Measurements from ENCODE around the gene TSPOAP1.

TSPOAP1 gene

GRCh38 chr17:58275417-58275816, 53.2 kb downstream of the TSPOAP1 start:
- in situ Hi-C loops (cut with HindIII; ENCODE audit: low pct_unique_long_range_greater_than_20kb, low sequenced_read_pairs) = no loop called here
- DNase-seq (ENCODE audit: low read depth in 1 of 2, low spot score in 1 of 2) = no peak

GRCh38 chr17:58273453-58274104, 55.0 kb downstream of the TSPOAP1 start:
- in situ Hi-C loops (cut with HindIII; ENCODE audit: low pct_unique_long_range_greater_than_20kb, low sequenced_read_pairs) = no loop called here
- TF ChIP-seq JUND (IDR thresholded peaks at IDR 0.05; ENCODE audit: low read depth) = no peak
- DNase-seq (ENCODE audit: low read depth in 1 of 2, low spot score in 1 of 2) = no peak

More at GRCh38 chr17:58275417-58275816, 53.2 kb downstream of the TSPOAP1 start:
- TF ChIP-seq JUND (IDR thresholded peaks at IDR 0.05; ENCODE audit: low read depth) = no peak

- DNase-seq (ENCODE audit: low read depth in 1 of 2, low spot score in 1 of 2) = no peak
- in situ Hi-C loops (cut with HindIII; ENCODE audit: low pct_unique_long_range_greater_than_20kb, low sequenced_read_pairs) = no loop called here
- TF ChIP-seq JUND (IDR thresholded peaks at IDR 0.05; ENCODE audit: low read depth) = no peak
Measured at GRCh38 chr17:58272367-58273280, 56.0 kb downstream of the TSPOAP1 start.

- DNase-seq (ENCODE audit: low read depth in 1 of 2, low spot score in 1 of 2) = no peak
- no peak for TF ChIP-seq JUND (IDR thresholded peaks at IDR 0.05; ENCODE audit: low read depth)
- in situ Hi-C loops (cut with HindIII; ENCODE audit: low pct_unique_long_range_greater_than_20kb, low sequenced_read_pairs) = no loop called here
Measured at GRCh38 chr17:58271216-58271931, 57.2 kb downstream of the TSPOAP1 start.

GRCh38 chr17:58270476-58271215, 57.9 kb downstream of the TSPOAP1 start:
- TF ChIP-seq JUND (IDR thresholded peaks at IDR 0.05; ENCODE audit: low read depth) = no peak
- in situ Hi-C loops (cut with HindIII; ENCODE audit: low pct_unique_long_range_greater_than_20kb, low sequenced_read_pairs) = no loop called here

GRCh38 chr17:58269557-58270291, 58.9 kb downstream of the TSPOAP1 start:
- DNase-seq (ENCODE audit: low read depth in 1 of 2, low spot score in 1 of 2) = no peak
- no peak for TF ChIP-seq JUND (IDR thresholded peaks at IDR 0.05; ENCODE audit: low read depth)
- in situ Hi-C loops (cut with HindIII; ENCODE audit: low pct_unique_long_range_greater_than_20kb, low sequenced_read_pairs) = no loop called here

More at GRCh38 chr17:58270476-58271215, 57.9 kb downstream of the TSPOAP1 start:
- peak in 1 of 2 experiments; percentile 36 for DNase-seq (ENCODE audit: low read depth in 1 of 2, low spot score in 1 of 2)

- TF ChIP-seq JUND (IDR thresholded peaks at IDR 0.05; ENCODE audit: low read depth) = no peak
- in situ Hi-C loops (cut with HindIII; ENCODE audit: low pct_unique_long_range_greater_than_20kb, low sequenced_read_pairs) = no loop called here
- no peak for DNase-seq (ENCODE audit: low read depth in 1 of 2, low spot score in 1 of 2)
Measured at GRCh38 chr17:58268774-58269556, 59.6 kb downstream of the TSPOAP1 start.

GRCh38 chr17:58268326-58268725, 60.3 kb downstream of the TSPOAP1 start:
- in situ Hi-C loops (cut with HindIII; ENCODE audit: low pct_unique_long_range_greater_than_20kb, low sequenced_read_pairs) = no loop called here
- DNase-seq (ENCODE audit: low read depth in 1 of 2, low spot score in 1 of 2) = no peak
- no peak for TF ChIP-seq JUND (IDR thresholded peaks at IDR 0.05; ENCODE audit: low read depth)

GRCh38 chr17:58267347-58268324, 61.0 kb downstream of the TSPOAP1 start:
- in situ Hi-C loops (cut with HindIII; ENCODE audit: low pct_unique_long_range_greater_than_20kb, low sequenced_read_pairs) = no loop called here
- DNase-seq (ENCODE audit: low read depth in 1 of 2, low spot score in 1 of 2) = no peak
- TF ChIP-seq JUND (IDR thresholded peaks at IDR 0.05; ENCODE audit: low read depth) = no peak
